ENCODE results near the gene NHLRC4.

DNA sequence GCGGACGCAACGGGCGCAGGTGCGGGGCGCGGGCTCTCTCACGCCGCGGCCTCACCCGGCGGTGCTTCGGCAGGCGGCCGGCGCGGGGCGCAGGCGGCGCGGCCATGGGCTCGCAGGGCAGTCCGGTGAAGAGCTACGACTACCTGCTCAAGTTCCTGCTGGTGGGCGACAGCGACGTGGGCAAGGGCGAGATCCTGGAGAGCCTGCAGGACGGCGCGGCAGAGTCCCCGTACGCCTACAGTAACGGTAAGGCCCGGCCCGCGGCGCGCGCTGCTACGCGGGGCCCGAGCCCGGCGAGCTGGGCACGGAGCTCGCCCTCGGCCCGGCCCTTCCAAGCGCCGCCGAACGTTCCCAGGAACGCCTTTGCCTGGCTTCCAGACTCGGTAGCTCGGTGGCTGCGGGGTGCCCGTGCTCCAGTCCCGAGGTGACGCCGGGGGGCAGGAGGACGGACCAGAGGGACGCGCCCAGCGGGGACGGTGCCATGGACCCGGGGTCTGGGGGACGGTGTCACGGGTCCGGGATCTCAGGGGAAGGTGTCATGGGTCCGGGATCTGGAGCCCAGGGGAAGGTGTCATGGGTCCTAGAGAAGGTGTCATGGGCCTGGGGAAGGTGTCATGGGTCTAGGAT, 23.5 kb downstream of the NHLRC4 start:
- TF ChIP-seq, protein P1, sequence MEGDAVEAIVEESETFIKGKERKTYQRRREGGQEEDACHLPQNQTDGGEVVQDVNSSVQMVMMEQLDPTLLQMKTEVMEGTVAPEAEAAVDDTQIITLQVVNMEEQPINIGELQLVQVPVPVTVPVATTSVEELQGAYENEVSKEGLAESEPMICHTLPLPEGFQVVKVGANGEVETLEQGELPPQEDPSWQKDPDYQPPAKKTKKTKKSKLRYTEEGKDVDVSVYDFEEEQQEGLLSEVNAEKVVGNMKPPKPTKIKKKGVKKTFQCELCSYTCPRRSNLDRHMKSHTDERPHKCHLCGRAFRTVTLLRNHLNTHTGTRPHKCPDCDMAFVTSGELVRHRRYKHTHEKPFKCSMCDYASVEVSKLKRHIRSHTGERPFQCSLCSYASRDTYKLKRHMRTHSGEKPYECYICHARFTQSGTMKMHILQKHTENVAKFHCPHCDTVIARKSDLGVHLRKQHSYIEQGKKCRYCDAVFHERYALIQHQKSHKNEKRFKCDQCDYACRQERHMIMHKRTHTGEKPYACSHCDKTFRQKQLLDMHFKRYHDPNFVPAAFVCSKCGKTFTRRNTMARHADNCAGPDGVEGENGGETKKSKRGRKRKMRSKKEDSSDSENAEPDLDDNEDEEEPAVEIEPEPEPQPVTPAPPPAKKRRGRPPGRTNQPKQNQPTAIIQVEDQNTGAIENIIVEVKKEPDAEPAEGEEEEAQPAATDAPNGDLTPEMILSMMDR (IDR thresholded peaks at IDR 0.05): peak; percentile 23; the same call in 1 of the 2 replicates
- TF ChIP-seq ZFX (IDR thresholded peaks at IDR 0.05; ENCODE audit: borderline replicate concordance): no peak

All from 22Rv1 (cell line).